GM12873 (cell line): Measurements from ENCODE around the gene ATP1A3.

Experiments used
- CTCF ChIP-seq: IDR thresholded peaks from 2 replicates; pipeline ENCODE4 v1.5.1; 2012; ENCODE audit warnings: low read depth, mild to moderate bottlenecking, moderate library complexity, low read length, control low read depth; ENCODE audit not compliant: insufficient read depth; ENCODE audit errors: missing control alignments

Gene ATP1A3

GRCh38 chr19:41936961-41937360 lies 57.1 kb downstream of the ATP1A3 start:
- TF ChIP-seq CTCF: no peak

- TF ChIP-seq CTCF: no peak
These were observed 57.6 kb downstream of the ATP1A3 start for GRCh38 chr19:41936416-41936850.

- no peak for TF ChIP-seq CTCF
These were observed 58.1 kb downstream of the ATP1A3 start for GRCh38 chr19:41935760-41936415.

- TF ChIP-seq CTCF: peak; percentile 90
These were observed 59.1 kb downstream of the ATP1A3 start for GRCh38 chr19:41934849-41935374.

GRCh38 chr19:41933693-41934426 lies 60.2 kb downstream of the ATP1A3 start:
- TF ChIP-seq CTCF: no peak

GRCh38 chr19:41932720-41933332 lies 61.2 kb downstream of the ATP1A3 start:
- no peak for TF ChIP-seq CTCF

GRCh38 chr19:41932259-41932719 lies 61.7 kb downstream of the ATP1A3 start:
- TF ChIP-seq CTCF: no peak
